ENCODE measurements around the gene POLR2E. TPM values are rescaled to one million over a fixed set of nuclear protein-coding genes. Genes with fewer than 3 reads are reported as not detected.

The POLR2E gene
- total RNA-seq, 1 donor from 2014 or later: 156 TPM

GRCh38 chr19:1140272-1141027, 45.3 kb upstream of the POLR2E start:
- no peak for TF ChIP-seq CTCF (IDR thresholded peaks at IDR 0.05)
- Mint-ChIP-seq H3K27ac (ENCODE audit: unreplicated experiment) (no peak overlapping the region), H3K27me3 (ENCODE audit: unreplicated experiment) (no peaks in the 10 kb centered on the region), H3K36me3 (ENCODE audit: unreplicated experiment) (peaks cover 24% of the 10 kb centered on the region), H3K9me3 (ENCODE audit: unreplicated experiment) (no peaks in the 10 kb centered on the region), H3K4me3 (ENCODE audit: unreplicated experiment) (no peak overlapping the region), H3K4me1 (ENCODE audit: unreplicated experiment) (no peaks in the 10 kb centered on the region)
- DNase-seq (ENCODE audit: extremely low spot score, unreplicated experiment): no peak

GRCh38 chr19:1139126-1139525, 44.0 kb upstream of the POLR2E start:
- no peaks in the 10 kb centered on the region for H3K9me3 Mint-ChIP-seq (ENCODE audit: unreplicated experiment)
- TF ChIP-seq CTCF (IDR thresholded peaks at IDR 0.05): no peak
- no peak overlapping the region for H3K27ac Mint-ChIP-seq (ENCODE audit: unreplicated experiment)
- H3K4me3 Mint-ChIP-seq (ENCODE audit: unreplicated experiment): no peak overlapping the region
- no peak for DNase-seq (ENCODE audit: extremely low spot score, unreplicated experiment)
- H3K4me1 Mint-ChIP-seq (ENCODE audit: unreplicated experiment): no peaks in the 10 kb centered on the region
- H3K27me3 Mint-ChIP-seq (ENCODE audit: unreplicated experiment): no peaks in the 10 kb centered on the region
- peaks cover 17% of the 10 kb centered on the region for H3K36me3 Mint-ChIP-seq (ENCODE audit: unreplicated experiment)

GRCh38 chr19:1138121-1138520, 42.9 kb upstream of the POLR2E start:
- no peaks in the 10 kb centered on the region for H3K9me3 Mint-ChIP-seq (ENCODE audit: unreplicated experiment)
- H3K27me3 Mint-ChIP-seq (ENCODE audit: unreplicated experiment): no peaks in the 10 kb centered on the region
- DNase-seq (ENCODE audit: extremely low spot score, unreplicated experiment): no peak
- peaks cover 10% of the 10 kb centered on the region for H3K36me3 Mint-ChIP-seq (ENCODE audit: unreplicated experiment)
- no peaks in the 10 kb centered on the region for H3K4me1 Mint-ChIP-seq (ENCODE audit: unreplicated experiment)
- no peak overlapping the region for H3K4me3 Mint-ChIP-seq (ENCODE audit: unreplicated experiment)
- TF ChIP-seq CTCF (IDR thresholded peaks at IDR 0.05): no peak
- no peak overlapping the region for H3K27ac Mint-ChIP-seq (ENCODE audit: unreplicated experiment)

- DNase-seq (ENCODE audit: extremely low spot score, unreplicated experiment): no peak
- Mint-ChIP-seq H3K4me3 (ENCODE audit: unreplicated experiment) (no peak overlapping the region), H3K27ac (ENCODE audit: unreplicated experiment) (no peak overlapping the region), H3K9me3 (ENCODE audit: unreplicated experiment) (no peaks in the 10 kb centered on the region), H3K4me1 (ENCODE audit: unreplicated experiment) (peaks cover 4% of the 10 kb centered on the region), H3K27me3 (ENCODE audit: unreplicated experiment) (no peaks in the 10 kb centered on the region), H3K36me3 (ENCODE audit: unreplicated experiment) (peaks cover 4% of the 10 kb centered on the region)
- no peak for TF ChIP-seq CTCF (IDR thresholded peaks at IDR 0.05)
Measured at GRCh38 chr19:1136621-1137317, 41.6 kb upstream of the POLR2E start.

- no peak overlapping the region for H3K27ac Mint-ChIP-seq (ENCODE audit: unreplicated experiment)
- H3K4me3 Mint-ChIP-seq (ENCODE audit: unreplicated experiment): no peak overlapping the region
- H3K36me3 Mint-ChIP-seq (ENCODE audit: unreplicated experiment): peaks cover 4% of the 10 kb centered on the region
Measured at GRCh38 chr19:1136201-1136600, 41.0 kb upstream of the POLR2E start.

More at GRCh38 chr19:1136201-1136600, 41.0 kb upstream of the POLR2E start:
- Mint-ChIP-seq H3K9me3 (ENCODE audit: unreplicated experiment) (no peaks in the 10 kb centered on the region), H3K27me3 (ENCODE audit: unreplicated experiment) (no peaks in the 10 kb centered on the region), H3K4me1 (ENCODE audit: unreplicated experiment) (peaks cover 8% of the 10 kb centered on the region)
- TF ChIP-seq CTCF (IDR thresholded peaks at IDR 0.05): no peak
- no peak for DNase-seq (ENCODE audit: extremely low spot score, unreplicated experiment)

Data from osteocyte (in vitro differentiated cells).